Measurements from ENCODE around the gene TTN. TPM values are rescaled to one million over a fixed set of nuclear protein-coding genes. Genes with fewer than 3 reads are reported as not detected.

The TTN gene
- total and polyA plus RNA-seq, 2 experiments from 2014 or later = 12.5 to 15.7 TPM

GRCh38 chr2:178632729-178633128 lies 174.5 kb downstream of the TTN start:
- H3K9me2 ChIP-seq (ENCODE audit: insufficient read depth) = no peaks in the 10 kb centered on the region
- H2AFZ ChIP-seq = no peak overlapping the region
- H3K4me2 ChIP-seq = no peak overlapping the region
- H3K36me3 Mint-ChIP-seq (ENCODE audit: low read depth) = no peaks in the 10 kb centered on the region
- ATAC-seq = no peak
- H3K9me3 Mint-ChIP-seq = no peaks in the 10 kb centered on the region
- TF ChIP-seq CTCF (conservative IDR thresholded peaks at IDR 0.05; ENCODE audit: low read depth in 2 of 2) (no peak), ZNF331 (CRISPR knock-in tag; IDR thresholded peaks at IDR 0.05; ENCODE audit: low read depth) (no peak), POLR2AphosphoS5 (IDR thresholded peaks at IDR 0.05; ENCODE audit: low read depth) (no peak), EZH2 (IDR thresholded peaks at IDR 0.05; ENCODE audit: low read depth, unreplicated experiment) (no peak), CREB1 (CRISPR knock-in tag; IDR thresholded peaks at IDR 0.05; ENCODE audit: low read depth) (no peak)
- H3F3A ChIP-seq (replicated peaks; ENCODE audit: low read depth) = no peaks in the 10 kb centered on the region
- H3K4me3 Mint-ChIP-seq = no peak overlapping the region
- H3K36me3 ChIP-seq (ENCODE audit: insufficient read depth) = no peaks in the 10 kb centered on the region
- H3K79me2 ChIP-seq (replicated peaks; ENCODE audit: insufficient read depth) = no peaks in the 10 kb centered on the region
- H3K4me1 Mint-ChIP-seq = peaks cover 2% of the 10 kb centered on the region; the same call in 2 of the 3 replicates
- no peak overlapping the region for H3K27ac Mint-ChIP-seq
- no peak overlapping the region for H3K4me3 ChIP-seq
- H4K20me1 ChIP-seq (replicated peaks; ENCODE audit: insufficient read depth) = no peaks in the 10 kb centered on the region
- H3K4me1 ChIP-seq (ENCODE audit: insufficient read depth) = peaks cover 3% of the 10 kb centered on the region
- H3K27me3 Mint-ChIP-seq (ENCODE audit: insufficient read depth, low read depth, poor library complexity) = no peaks in the 10 kb centered on the region
- H3K27me3 ChIP-seq (ENCODE audit: insufficient read depth) = no peaks in the 10 kb centered on the region
- no peak overlapping the region for H3K27ac ChIP-seq (ENCODE audit: low read depth)
- DNase-seq (ENCODE audit: low spot score) = no peak

GRCh38 chr2:178630581-178630980 lies 176.6 kb downstream of the TTN start:
- Histone ChIP-seq H3K4me3 (no peak overlapping the region), H2AFZ (no peak overlapping the region), H3F3A (replicated peaks; ENCODE audit: low read depth) (no peaks in the 10 kb centered on the region), H3K4me1 (ENCODE audit: insufficient read depth) (peaks cover 6% of the 10 kb centered on the region), H3K79me2 (replicated peaks; ENCODE audit: insufficient read depth) (no peaks in the 10 kb centered on the region), H3K27ac (ENCODE audit: low read depth) (no peak overlapping the region), H3K9me2 (ENCODE audit: insufficient read depth) (no peaks in the 10 kb centered on the region), H3K27me3 (ENCODE audit: insufficient read depth) (no peaks in the 10 kb centered on the region), H3K36me3 (ENCODE audit: insufficient read depth) (no peaks in the 10 kb centered on the region), H3K4me2 (no peak overlapping the region), H4K20me1 (replicated peaks; ENCODE audit: insufficient read depth) (no peaks in the 10 kb centered on the region)
- no peaks in the 10 kb centered on the region for H3K9me3 Mint-ChIP-seq
- DNase-seq (ENCODE audit: low spot score) (no peak), ATAC-seq (no peak)
- H3K4me1 Mint-ChIP-seq = peaks cover 9% of the 10 kb centered on the region; the same call in 2 of the 3 replicates
- H3K27ac Mint-ChIP-seq = no peak overlapping the region
- H3K27me3 Mint-ChIP-seq (ENCODE audit: insufficient read depth, low read depth, poor library complexity) = no peaks in the 10 kb centered on the region
- H3K4me3 Mint-ChIP-seq = no peak overlapping the region
- H3K36me3 Mint-ChIP-seq (ENCODE audit: low read depth) = no peaks in the 10 kb centered on the region
- TF ChIP-seq STAT1 (IDR thresholded peaks at IDR 0.05; ENCODE audit: unreplicated experiment) (no peak), EZH2 (IDR thresholded peaks at IDR 0.05; ENCODE audit: low read depth, unreplicated experiment) (no peak), ZNF462 (CRISPR knock-in tag; IDR thresholded peaks at IDR 0.05) (no peak), ZNF114 (CRISPR knock-in tag; IDR thresholded peaks at IDR 0.05) (no peak), NANOG (IDR thresholded peaks at IDR 0.05; ENCODE audit: borderline replicate concordance) (no peak), ETS1 (IDR thresholded peaks at IDR 0.05) (no peak), ZNF331 (CRISPR knock-in tag; IDR thresholded peaks at IDR 0.05; ENCODE audit: low read depth) (no peak), CREB1 (CRISPR knock-in tag; IDR thresholded peaks at IDR 0.05; ENCODE audit: low read depth) (no peak)
